Stimulated activated CD8-positive, alpha-beta memory T cell treated with anti-CD3 and anti-CD28 coated beads, Interleukin-4, amount 100 ng/mL, for 4 hours (primary cell): ENCODE results near the gene FBLN1.

Experiments used
- DNase-seq, 2 donors: peaks; one replicate each; pipeline ENCODE4 v3.0.0-alpha.2; 2020; ENCODE audit warnings: low read depth in 2 of 2, low spot score in 1 of 2

FBLN1 gene

GRCh38 chr22:45562537-45563361 is 60.1 kb downstream of the FBLN1 start:
- no peak for DNase-seq

GRCh38 chr22:45563362-45564040 is 60.8 kb downstream of the FBLN1 start:
- DNase-seq, result no peak

- DNase-seq, result no peak
Measured at GRCh38 chr22:45564349-45565030, 61.8 kb downstream of the FBLN1 start.

DNA sequence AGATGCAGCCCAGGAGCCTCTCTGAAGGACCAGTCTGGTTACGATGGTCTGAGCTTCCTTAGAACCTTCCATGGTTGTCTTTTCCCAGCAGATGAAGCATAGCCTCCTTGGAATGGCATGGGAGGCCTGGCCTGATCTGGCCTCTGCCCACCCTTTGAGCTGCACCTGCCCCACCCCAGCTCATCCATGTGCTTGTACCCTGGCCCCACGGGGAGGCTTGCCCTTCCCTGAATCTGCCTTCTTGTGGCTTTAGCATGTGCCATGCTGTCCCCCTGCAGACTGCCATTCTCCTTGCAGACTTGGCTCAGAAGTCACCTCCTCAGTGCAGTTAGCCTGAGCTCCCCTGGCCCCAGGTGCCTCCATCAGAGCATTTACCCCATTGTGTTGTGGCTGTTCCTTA is 62.5 kb downstream of the FBLN1 start:
- DNase-seq, result no peak

- DNase-seq, result no peak
Measured at GRCh38 chr22:45565973-45566372, 63.3 kb downstream of the FBLN1 start.

- DNase-seq, result no peak
Measured at GRCh38 chr22:45568213-45568612, 65.5 kb downstream of the FBLN1 start.

DNA sequence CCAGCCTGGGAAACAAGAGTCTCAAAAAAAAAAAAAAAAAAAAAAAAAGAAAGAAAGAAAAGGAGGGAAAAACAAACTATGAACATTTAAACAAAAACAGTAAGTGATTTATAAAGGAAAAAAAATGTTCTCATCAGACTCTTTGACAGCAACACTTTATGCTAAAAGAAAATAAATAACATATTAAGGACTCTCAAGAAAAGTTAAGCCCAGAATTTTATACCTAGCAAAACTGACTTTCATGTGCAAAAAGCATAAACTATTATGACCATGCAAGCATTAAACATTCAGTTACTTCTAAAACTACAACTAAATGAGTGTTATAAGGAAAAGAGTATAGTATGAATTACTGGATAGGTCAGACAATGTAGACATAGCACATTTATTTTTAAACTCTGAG is 68.4 kb downstream of the FBLN1 start:
- no peak for DNase-seq

DNA sequence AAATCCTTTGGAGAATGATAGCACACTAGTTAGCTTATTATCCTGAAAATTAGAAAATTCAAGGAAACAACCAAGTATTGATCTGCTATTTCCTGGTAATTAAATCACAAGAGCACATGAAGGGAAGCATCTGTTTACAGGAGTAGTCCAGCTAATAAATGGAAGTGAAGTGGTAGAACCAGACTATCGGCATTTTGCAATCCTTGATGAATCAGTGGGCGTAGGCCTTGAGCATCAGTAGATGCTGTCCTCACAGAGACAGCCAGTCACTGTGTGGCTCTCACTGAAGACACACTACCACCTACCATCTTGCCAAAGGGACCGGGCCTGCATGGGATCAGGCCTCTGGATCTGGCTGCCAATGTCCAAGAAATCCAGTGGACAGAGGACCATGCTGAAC is 69.8 kb downstream of the FBLN1 start:
- DNase-seq, result no peak

DNA sequence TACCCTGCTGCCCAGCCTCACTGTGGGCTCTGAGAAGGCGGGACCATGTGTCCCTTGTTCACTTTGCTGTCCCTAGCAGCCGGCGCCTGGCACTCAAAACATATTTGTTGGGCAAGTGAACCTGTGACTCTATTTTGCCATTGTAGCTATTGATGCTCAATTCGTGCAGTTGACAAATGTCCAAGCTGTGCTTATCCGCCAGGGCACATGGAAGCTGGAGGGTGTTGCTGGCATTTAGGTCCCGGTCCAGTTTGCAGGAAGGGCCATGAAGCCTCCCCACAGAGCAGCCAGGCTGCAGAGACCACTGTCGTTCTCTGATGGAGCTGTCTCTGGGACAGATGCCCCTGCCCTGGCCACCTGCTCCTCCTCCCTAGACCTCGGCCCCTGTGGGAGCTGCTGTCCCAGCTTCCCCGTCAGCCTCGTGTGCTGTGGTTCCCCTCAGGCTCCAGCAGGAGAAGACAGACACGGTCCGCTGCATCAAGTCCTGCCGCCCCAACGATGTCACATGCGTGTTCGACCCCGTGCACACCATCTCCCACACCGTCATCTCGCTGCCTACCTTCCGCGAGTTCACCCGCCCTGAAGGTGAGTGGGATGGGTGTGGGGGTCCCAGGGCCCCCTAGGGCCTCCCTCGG is 71.5 kb downstream of the FBLN1 start:
- DNase-seq, result no peak

GRCh38 chr22:45575173-45575572 is 72.5 kb downstream of the FBLN1 start:
- DNase-seq, result no peak

- DNase-seq, result no peak
Measured at GRCh38 chr22:45575607-45576272, 73.1 kb downstream of the FBLN1 start.

- DNase-seq, result no peak
Measured at GRCh38 chr22:45576273-45576625, 73.6 kb downstream of the FBLN1 start.

GRCh38 chr22:45576730-45577464 is 74.2 kb downstream of the FBLN1 start:
- no peak for DNase-seq

GRCh38 chr22:45577746-45578523 is 75.3 kb downstream of the FBLN1 start:
- peak; percentile 14 to 58 for DNase-seq

DNA sequence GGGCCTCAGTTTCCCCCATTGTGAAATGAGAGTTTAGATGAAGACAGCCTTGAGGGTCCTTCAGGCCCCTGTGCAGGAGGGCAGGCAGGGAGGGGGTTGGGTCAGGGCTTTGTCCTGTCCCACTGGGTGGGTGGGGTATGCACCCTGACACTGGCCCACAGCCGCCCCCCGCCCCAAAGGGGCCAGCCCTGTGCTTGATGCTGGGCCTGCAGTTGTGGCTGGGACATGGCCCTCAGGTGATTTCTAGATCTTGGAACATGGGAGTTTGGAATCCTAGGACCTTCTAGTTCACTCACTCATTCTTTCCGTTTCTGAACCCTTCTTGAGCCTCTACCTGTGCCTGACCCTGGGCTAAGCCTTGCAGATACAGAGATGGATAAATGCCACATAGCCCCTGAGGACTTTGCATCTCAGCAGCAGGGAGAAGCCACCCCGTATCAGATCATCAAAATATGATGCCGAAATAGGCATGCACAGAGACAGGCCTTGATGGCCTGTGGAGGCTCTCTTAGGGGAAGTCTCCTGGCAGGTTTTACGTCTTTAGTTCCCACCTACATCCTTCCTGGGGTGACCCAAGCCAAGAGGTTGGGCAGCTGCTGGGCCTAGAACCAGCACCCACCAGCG is 76.0 kb downstream of the FBLN1 start:
- DNase-seq, result no peak

- no peak for DNase-seq
Measured at GRCh38 chr22:45579306-45579705, 76.6 kb downstream of the FBLN1 start.

DNA sequence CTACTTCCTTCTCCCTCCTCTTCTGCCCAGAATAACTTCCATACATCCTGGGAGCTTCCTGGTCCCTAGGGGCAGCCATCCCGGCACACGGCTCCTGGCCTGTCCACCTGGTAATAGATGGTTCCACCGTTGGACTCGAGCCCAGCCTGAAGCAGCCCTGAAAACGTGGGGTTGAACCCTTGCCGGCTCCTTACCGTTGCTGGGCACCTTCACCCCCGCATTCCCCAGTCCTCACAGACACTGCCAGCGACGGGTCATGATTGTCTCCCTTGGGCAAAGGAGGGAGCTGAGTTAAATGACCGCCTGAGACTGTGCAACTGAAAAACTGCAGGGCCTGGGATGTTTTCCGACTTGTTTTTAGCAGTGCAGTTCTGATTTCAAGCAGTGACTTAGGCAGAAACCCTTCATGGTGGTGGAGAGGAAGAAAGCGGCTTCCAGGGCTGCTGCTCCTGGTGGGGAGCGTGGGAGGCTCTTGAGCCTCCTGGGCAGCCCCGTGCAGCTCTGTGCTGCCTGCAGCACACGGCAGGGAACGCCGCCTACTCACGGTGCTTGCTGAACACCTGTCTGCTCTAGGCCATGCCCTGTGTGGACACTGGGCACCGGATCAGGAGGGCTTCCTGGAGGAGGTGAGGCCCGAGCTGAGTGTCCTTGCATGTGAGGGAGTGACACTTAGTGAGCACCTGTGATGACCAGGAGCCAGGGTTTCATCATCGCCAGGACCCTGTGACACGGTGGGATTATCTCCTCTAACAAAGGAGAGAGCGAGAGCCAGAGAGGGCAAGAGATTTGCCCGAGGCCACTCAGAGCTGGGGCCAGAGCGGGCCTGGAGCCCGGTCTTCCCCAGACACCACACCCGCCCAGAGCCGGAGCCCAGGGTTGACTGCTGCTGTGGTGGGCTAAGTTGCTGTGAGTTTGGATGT is 77.4 kb downstream of the FBLN1 start:
- no peak for DNase-seq

- no peak for DNase-seq
Measured at GRCh38 chr22:45580726-45581381, 78.2 kb downstream of the FBLN1 start.
